ENCODE results near the gene MXD4.

The MXD4 gene

GRCh38 chr4:2303686-2304320 is 41.9 kb upstream of the MXD4 start:
- H3K27me3 Mint-ChIP-seq (ENCODE audit: low read depth, poor library complexity): peaks cover 12% of the 10 kb centered on the region
- H3K27ac Mint-ChIP-seq: no peak overlapping the region
- H3K4me1 Mint-ChIP-seq: peaks cover 13% of the 10 kb centered on the region
- no peak for DNase-seq
- TF ChIP-seq CTCF (IDR thresholded peaks at IDR 0.05): no peak
- no peak overlapping the region for H3K4me3 Mint-ChIP-seq
- H3K9me3 Mint-ChIP-seq: peaks cover 29% of the 10 kb centered on the region
- H3K36me3 Mint-ChIP-seq (ENCODE audit: low read depth): peaks cover 4% of the 10 kb centered on the region

- Mint-ChIP-seq H3K36me3 (ENCODE audit: low read depth) (peaks cover 4% of the 10 kb centered on the region), H3K4me1 (peaks cover 17% of the 10 kb centered on the region), H3K9me3 (peaks cover 28% of the 10 kb centered on the region), H3K27ac (no peak overlapping the region), H3K4me3 (no peak overlapping the region), H3K27me3 (ENCODE audit: low read depth, poor library complexity) (peaks cover 10% of the 10 kb centered on the region)
- DNase-seq: no peak
- TF ChIP-seq CTCF (IDR thresholded peaks at IDR 0.05): no peak
Observed at GRCh38 chr4:2303121-2303685, 41.3 kb upstream of the MXD4 start.

GRCh38 chr4:2302387-2303119 is 40.6 kb upstream of the MXD4 start:
- Mint-ChIP-seq H3K27me3 (ENCODE audit: low read depth, poor library complexity) (peaks cover 11% of the 10 kb centered on the region), H3K27ac (no peak overlapping the region), H3K36me3 (ENCODE audit: low read depth) (peaks cover 4% of the 10 kb centered on the region), H3K4me3 (no peak overlapping the region), H3K9me3 (peaks cover 22% of the 10 kb centered on the region), H3K4me1 (peaks cover 22% of the 10 kb centered on the region)
- no peak for DNase-seq
- TF ChIP-seq CTCF (IDR thresholded peaks at IDR 0.05): no peak

- no peak for DNase-seq
- peaks cover 4% of the 10 kb centered on the region for H3K36me3 Mint-ChIP-seq (ENCODE audit: low read depth)
- no peak for TF ChIP-seq CTCF (IDR thresholded peaks at IDR 0.05)
- peaks cover 26% of the 10 kb centered on the region for H3K4me1 Mint-ChIP-seq
- peaks cover 12% of the 10 kb centered on the region for H3K27me3 Mint-ChIP-seq (ENCODE audit: low read depth, poor library complexity)
- H3K9me3 Mint-ChIP-seq: peaks cover 18% of the 10 kb centered on the region
- H3K27ac Mint-ChIP-seq: no peak overlapping the region
- H3K4me3 Mint-ChIP-seq: no peak overlapping the region
Observed at GRCh38 chr4:2301806-2302205, 39.9 kb upstream of the MXD4 start.

- Mint-ChIP-seq H3K36me3 (ENCODE audit: low read depth) (peaks cover 4% of the 10 kb centered on the region), H3K9me3 (peaks cover 16% of the 10 kb centered on the region), H3K4me3 (no peak overlapping the region), H3K27ac (no peak overlapping the region), H3K27me3 (ENCODE audit: low read depth, poor library complexity) (peaks cover 12% of the 10 kb centered on the region), H3K4me1 (peaks cover 26% of the 10 kb centered on the region)
- TF ChIP-seq CTCF (IDR thresholded peaks at IDR 0.05): no peak
- DNase-seq: no peak
Observed at GRCh38 chr4:2301225-2301642, 39.3 kb upstream of the MXD4 start.

All from nephron progenitor cell (in vitro differentiated cells).